ENCODE data around the gene ARPC4. TPM values are rescaled to one million over a fixed set of nuclear protein-coding genes. Genes with fewer than 3 reads are reported as not detected.
A peak's percentile ranks its signal among the peaks of the same experiment; 100 is the strongest.

Gene ARPC4
- polyA plus RNA-seq = 100 to 1,000 TPM in 2 of 3 donors, 10 to 100 TPM in 1; 68.9 to 121 (median 111) TPM

GRCh38 chr3:9792405-9793160 is at the start of gene ARPC4, which contains the start of gene TADA3:
Gene ARPC4 (plus strand): TSS chr3:9793082. CDS start chr3:9793122, 40 bp downstream.
Gene TADA3 (minus strand): TSS chr3:9792473. CDS start chr3:9791466, 1,007 bp downstream.
- 0 to 1% (median 0%) methylated on average over 65 of the region's 65 CpGs for WGBS, 3 donors
- peak within 1 kb of the TSS; percentile 91 for H3K27ac ChIP-seq (ENCODE audit: low read depth, low read length)

- 95 to 98% (median 95%) methylated on average over 18 of the region's 18 CpGs for WGBS, 3 donors
- no peak overlapping the region for H3K27ac ChIP-seq (ENCODE audit: low read depth, low read length)
Measured at GRCh38 chr3:9743548-9743947, 49.3 kb upstream of the ARPC4 start.

GRCh38 chr3:9744162-9744561 is 48.7 kb upstream of the ARPC4 start:
- 92 to 96% (median 95%) methylated on average over 13 of the region's 13 CpGs for WGBS, 3 donors

GRCh38 chr3:9745521-9745920 is 47.4 kb upstream of the ARPC4 start:
- no peak overlapping the region for H3K27ac ChIP-seq (ENCODE audit: low read depth, low read length)
- WGBS, 3 donors = 88 to 93% (median 93%) methylated on average over 12 of the region's 12 CpGs

More at GRCh38 chr3:9744162-9744561, 48.7 kb upstream of the ARPC4 start:
- no peak overlapping the region for H3K27ac ChIP-seq (ENCODE audit: low read depth, low read length)

- no peak overlapping the region for H3K27ac ChIP-seq (ENCODE audit: low read depth, low read length)
- WGBS, 3 donors = 73 to 83% (median 76%) methylated on average over 5 of the region's 5 CpGs
Measured at GRCh38 chr3:9746330-9746729, 46.6 kb upstream of the ARPC4 start.

- no peak overlapping the region for H3K27ac ChIP-seq (ENCODE audit: low read depth, low read length)
- WGBS, 3 donors = 92 to 97% (median 92%) methylated on average over 7 to 8 of the region's 8 CpGs
Measured at GRCh38 chr3:9747267-9747666, 45.6 kb upstream of the ARPC4 start.

- WGBS, 3 donors = 92 to 95% (median 94%) methylated on average over 2 of the region's 2 CpGs
Measured at GRCh38 chr3:9748031-9748430, 44.9 kb upstream of the ARPC4 start.

GRCh38 chr3:9749296-9749644 is 43.6 kb upstream of the ARPC4 start:
- WGBS, 3 donors = 5 to 10% (median 9%) methylated on average over 19 of the region's 19 CpGs
- peak overlapping the region; percentile 36 for H3K27ac ChIP-seq (ENCODE audit: low read depth, low read length)

More at GRCh38 chr3:9748031-9748430, 44.9 kb upstream of the ARPC4 start:
- H3K27ac ChIP-seq (ENCODE audit: low read depth, low read length) = no peak overlapping the region

- WGBS, 3 donors = 0% methylated on average over 60 of the region's 60 CpGs
- H3K27ac ChIP-seq (ENCODE audit: low read depth, low read length) = peak within 1 kb of the TSS; percentile 36
Measured at GRCh38 chr3:9749645-9750555, 43.0 kb upstream of the ARPC4 start, which contains the start of gene OGG1. Gene OGG1 (plus strand): TSS chr3:9749952. CDS start chr3:9750287, 335 bp downstream.

- 36 to 47% (median 43%) methylated on average over 17 of the region's 17 CpGs for WGBS, 3 donors
- H3K27ac ChIP-seq (ENCODE audit: low read depth, low read length) = no peak overlapping the region
Measured at GRCh38 chr3:9750556-9751411, 42.1 kb upstream of the ARPC4 start.

- 49 to 76% (median 55%) methylated on average over 8 of the region's 8 CpGs for WGBS, 3 donors
- H3K27ac ChIP-seq (ENCODE audit: low read depth, low read length) = no peak overlapping the region
Measured at GRCh38 chr3:9754678-9755077, 38.2 kb upstream of the ARPC4 start.

- H3K27ac ChIP-seq (ENCODE audit: low read depth, low read length) = no peak overlapping the region
- WGBS, 3 donors = 90 to 92% (median 90%) methylated on average over 11 to 13 of the region's 13 CpGs
Measured at GRCh38 chr3:9757427-9757826, 35.5 kb upstream of the ARPC4 start.

GRCh38 chr3:9760779-9761505 is 31.9 kb upstream of the ARPC4 start:
- WGBS, 3 donors = 95 to 96% (median 95%) methylated on average over 10 of the region's 10 CpGs
- H3K27ac ChIP-seq (ENCODE audit: low read depth, low read length) = no peak overlapping the region

GRCh38 chr3:9761919-9762318 is 31.0 kb upstream of the ARPC4 start:
- whole genome bisulfite sequencing, 3 donors = 94 to 97% (median 95%) methylated on average over 5 of the region's 5 CpGs
- no peak overlapping the region for H3K27ac ChIP-seq (ENCODE audit: low read depth, low read length)

GRCh38 chr3:9762871-9763270 is 30.0 kb upstream of the ARPC4 start:
- H3K27ac ChIP-seq (ENCODE audit: low read depth, low read length) = no peak overlapping the region
- WGBS, 3 donors = 91 to 93% (median 92%) methylated on average over 8 of the region's 8 CpGs

- H3K27ac ChIP-seq (ENCODE audit: low read depth, low read length) = no peak overlapping the region
- WGBS, 3 donors = 84 to 93% (median 88%) methylated on average over 4 of the region's 4 CpGs
Measured at GRCh38 chr3:9765865-9766264, 27.0 kb upstream of the ARPC4 start.

- no peak overlapping the region for H3K27ac ChIP-seq (ENCODE audit: low read depth, low read length)
- WGBS, 3 donors = 51 to 65% (median 62%) methylated on average over 7 of the region's 7 CpGs
Measured at GRCh38 chr3:9767418-9767817, 25.5 kb upstream of the ARPC4 start.
